Fibroblast of skin of back (primary cell): ENCODE measurements around the gene PRR36.

Experiments
- DNase-seq: peaks from one replicate; pipeline ENCODE4 v3.0.0-alpha.2; 2013

The PRR36 gene

DNA sequence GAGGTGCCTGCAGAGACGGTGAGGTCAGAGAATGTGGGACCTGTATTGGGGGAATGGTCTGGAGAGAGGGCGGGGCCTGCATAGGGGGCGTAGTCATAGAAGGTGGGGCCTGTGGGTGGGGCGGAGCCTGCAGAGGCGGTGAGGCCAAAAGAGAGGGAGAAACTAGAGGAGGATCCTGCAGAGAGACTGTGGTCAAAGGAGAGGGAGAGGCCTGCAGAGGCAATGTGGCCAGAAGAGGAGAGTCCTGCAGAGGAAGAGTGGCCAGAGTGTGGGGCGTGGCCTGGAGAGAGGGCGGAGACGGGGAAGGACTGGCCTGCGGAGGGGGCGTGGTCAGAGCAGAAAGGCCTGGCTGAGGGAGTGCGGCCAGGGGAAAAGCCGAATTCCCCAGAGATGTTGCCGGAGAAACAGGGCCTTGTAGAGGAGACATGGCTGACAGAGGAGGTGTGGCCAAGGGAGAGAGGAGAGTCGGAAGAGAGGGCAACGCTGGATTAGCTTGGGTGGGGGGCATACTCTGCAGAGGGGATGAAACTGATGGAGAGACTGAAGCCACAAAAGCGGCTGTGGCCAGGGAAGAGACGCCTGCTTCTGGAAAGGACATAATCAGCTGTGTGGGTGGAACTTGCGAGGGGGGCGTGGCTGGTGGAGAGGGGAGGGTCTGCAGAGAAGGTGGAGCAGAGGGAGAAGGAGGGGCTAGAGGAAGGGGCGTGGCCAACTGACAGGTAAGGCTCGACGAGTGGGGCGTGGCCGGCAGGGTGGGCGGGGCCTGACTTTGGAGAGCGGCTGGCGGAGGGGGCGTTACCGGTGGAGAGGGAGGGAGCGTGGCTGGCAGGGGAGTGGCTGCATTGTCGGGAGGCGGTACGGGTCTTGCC is 2.5 kb downstream of the PRR36 start:
- DNase-seq, result peak; percentile 89

DNA sequence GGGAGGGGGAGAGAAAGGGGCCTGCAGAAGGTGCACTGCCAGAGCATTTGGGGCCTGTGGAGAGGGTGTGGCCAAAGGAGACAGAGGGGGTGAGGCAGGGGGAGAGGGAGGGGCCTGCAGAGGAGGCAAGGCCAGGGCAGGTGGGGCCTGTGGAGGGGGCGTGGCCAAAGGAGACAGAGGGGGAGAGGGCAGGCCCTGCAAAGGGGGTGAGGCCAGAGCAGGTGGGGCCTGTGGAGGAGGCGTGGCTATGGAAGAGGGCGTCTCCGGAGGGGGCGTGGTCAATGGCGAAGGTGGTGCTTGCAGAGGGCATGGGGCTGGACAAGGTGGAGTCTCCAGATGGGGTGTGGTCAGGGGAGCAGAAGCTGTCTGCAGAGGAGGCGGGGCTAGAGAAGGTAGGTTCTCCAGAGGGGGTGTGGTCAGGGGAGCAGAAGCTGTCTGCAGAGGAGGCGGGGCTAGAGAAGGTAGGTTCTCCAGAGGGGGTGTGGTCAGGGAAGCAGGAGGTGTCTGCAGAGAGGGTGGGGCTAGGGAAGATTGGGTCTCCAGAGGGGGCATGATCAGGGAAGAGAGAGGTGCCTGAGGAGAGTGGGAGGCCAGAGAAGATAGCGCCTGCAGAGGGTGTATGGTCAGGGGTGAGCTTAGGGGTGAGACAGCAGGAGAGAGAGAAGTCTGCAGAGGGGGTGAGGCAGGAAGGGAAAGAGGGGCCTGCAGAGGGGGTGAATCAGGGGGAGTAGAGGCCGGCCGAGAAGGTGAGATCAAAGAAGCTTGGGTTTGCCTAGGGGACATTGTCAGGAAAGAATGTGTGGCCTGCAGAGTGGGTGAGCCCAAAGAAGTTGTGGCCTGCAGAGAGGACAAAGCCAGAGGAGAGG is 3.4 kb downstream of the PRR36 start:
- DNase-seq, result peak; percentile 28

DNA sequence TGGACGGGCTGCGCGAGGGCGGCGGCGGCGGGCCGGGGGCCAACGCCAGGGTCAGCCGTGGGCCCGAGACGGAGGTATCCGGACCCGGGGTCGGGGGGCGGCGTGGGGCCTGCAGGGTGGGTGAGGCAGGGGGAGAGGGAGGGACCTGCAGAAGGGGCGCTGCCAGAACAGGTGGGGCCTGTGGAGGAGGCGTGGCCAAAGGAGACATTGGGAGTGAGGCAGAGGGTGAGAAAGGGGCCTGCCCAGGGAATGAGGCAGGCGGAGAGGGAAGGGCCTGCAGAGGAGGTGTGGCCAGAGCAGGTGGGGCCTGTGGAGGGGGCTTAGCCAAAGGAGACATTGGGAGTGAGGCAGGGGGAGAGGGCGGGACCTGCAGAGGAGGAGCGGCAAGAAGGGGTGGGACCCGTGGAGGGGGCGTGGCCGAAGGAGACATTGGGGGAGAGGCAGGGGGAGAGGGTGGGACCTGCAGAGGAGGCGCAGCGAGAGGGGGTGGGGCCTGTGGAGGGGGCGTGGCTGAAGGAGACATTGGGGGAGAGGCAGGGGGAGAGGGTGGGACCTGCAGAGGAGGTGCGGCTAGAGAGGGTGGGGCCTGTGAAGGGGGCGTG is 4.2 kb downstream of the PRR36 start:
- peak; percentile 29 for DNase-seq

GRCh38 chr19:7869453-7869909 is 4.7 kb downstream of the PRR36 start:
- DNase-seq, result peak; percentile 28

DNA sequence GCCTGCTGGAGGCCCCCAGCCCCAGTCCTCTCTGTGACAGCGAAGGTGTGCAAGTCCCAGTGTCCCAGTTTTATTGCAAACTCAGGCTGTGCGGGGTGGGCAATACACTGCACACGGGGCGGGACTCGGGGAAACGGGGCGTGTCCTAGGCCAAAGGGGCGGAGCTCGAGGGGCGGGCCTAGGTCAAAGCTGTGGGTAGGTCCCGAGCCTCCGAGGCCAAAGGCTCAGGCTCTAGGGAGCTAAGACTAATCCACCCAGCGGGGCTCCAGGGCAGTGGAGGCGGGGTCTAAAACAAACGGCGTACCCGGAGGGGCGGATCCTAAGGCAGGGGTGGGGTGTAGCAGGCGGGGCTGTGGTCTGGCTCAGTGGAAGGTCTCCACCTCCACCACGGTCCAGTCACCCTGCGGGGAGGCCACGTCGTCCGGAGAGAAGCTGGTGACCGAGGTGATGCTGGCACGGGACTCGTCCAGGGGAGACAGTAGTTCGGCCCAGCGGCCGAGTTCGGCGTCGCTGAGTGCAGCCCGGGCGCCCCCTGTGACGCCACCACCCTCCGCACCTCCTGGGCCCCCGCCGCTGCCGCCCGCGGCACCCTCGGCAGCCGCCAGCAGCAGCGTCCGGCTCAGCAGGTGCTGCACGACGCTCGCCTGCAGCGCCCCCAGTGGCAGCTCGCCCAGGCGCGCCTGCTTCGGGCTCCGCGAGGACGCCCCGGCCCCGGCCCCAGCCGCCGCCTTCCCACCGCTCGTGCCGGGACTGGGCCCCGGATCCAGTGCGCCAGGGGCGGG is 5.3 kb downstream of the PRR36 start:
- DNase-seq, result peak; percentile 65

- DNase-seq, result no peak
These were observed 5.9 kb downstream of the PRR36 start for GRCh38 chr19:7868326-7868670.

DNA sequence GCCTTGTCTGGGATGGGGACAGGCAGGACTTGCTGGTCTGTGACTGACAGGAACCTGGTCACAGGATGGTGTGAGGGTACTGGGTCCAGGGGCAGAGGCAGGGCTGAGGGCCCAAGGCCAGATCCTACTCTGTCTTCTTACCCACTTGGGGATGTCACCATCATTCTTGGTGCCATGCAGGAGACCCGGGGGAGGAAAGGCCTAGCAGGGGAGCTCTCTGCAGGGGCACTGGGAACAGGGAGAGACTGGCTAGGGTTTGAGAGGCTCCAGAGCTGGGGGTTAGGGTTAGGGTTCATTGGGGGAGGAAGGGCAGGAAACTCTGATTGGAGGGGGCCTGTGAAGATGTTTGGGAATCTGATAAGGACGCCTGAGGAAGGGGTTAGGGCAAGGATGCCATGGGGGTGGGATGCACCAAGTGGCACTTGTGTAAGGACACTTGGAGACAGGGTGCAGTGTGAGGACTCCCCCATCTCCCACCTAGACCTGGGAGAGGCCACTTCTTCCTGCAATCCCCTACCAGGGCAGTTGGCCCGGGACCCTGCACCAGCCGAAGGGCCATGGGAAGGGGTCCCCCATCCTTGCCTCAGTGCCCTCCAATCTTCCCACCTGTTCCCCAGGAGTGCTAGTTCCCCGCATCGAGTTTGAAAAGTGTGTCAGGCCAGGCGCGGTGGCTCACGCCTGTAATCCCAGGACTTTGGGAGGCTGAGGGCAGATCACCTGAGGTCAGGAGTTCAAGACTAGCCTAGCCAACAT is 6.9 kb downstream of the PRR36 start:
- DNase-seq, result no peak

DNA sequence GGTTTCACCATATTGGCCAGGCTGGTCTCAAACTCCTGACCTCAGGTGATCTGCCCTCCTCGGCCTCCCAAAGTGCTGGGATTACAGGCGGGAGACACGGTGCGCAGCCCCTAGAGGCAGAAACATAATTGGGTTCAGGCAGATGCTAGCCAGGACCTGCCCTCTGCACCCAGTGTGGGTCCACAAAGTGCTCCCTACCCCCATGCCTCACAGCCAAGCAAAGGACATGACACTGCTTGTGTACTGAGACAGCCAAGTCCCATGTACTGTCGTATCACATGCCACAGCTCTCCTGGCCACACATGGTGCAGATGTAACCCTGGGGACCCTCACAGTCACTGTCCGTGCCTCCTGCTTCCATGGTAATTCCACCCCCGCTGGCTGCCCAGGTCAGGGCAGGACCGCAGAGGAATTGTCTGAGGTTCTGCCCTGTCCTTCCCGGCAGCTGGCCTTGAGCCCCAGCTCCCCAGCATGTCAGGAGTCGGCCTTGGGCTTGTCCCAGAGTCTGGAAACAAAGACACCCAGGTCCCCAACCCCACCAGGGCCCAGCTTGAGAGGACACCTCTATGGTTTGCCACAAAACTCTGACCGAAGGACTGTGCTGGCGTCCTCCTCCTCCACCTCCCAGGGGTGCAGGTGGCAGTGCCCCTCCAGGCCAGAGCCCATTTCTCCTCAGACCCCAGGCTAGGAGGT is 7.6 kb downstream of the PRR36 start:
- no peak for DNase-seq

DNA sequence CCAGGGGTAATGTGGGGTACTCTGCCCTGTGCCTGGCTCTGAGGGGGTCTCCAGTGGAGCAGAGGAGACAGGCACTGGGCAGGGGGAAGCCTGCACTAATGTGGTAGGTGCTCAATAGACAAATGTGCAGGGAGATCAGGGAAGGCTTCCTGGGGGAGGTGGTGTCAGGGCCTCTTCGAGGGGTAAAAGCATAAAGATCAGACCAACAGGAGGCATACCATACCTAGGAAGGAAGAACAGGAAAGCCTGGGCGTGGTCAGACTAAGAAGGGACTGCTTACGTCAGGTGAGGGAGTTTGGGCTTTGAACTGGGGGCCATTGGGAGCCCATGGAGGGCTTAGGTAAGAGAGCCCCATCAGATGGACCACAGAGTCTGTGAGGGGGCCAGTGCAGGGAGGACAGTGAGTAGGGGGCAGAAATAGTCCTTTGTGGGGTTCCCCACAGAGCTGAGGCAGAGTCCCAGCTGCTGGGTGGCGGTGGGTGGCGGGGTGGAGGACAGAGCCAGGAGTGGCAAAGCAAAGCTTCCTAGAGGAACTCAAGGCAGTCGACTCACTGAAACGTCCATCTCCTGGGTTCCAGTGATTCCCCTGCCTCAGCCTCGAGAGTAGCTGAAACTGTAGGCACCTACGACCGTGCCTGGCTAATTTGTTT is 8.8 kb downstream of the PRR36 start:
- DNase-seq, result no peak

DNA sequence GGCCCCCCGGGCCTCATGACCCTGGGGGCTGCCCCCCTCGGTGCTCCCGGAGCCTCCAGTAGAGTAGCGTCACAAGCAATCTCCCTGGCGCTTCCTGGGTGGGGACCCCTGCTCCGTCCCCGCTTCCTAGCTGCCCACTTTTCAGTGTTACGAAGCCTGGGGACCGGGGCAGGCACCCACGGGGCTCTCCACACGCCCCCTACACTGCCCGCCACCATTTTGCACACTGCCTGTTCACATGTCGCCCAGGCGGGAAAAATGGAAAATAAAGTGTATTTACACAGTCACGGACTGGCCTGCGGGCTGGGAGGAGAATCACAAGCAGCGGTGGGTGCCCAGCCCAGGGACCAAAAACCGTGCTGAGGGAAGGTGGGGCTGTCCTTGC is 9.5 kb downstream of the PRR36 start:
- DNase-seq, result no peak

- DNase-seq, result no peak
These were observed 10.1 kb downstream of the PRR36 start for GRCh38 chr19:7863971-7864689.

GRCh38 chr19:7863157-7863970 is 10.8 kb downstream of the PRR36 start:
- no peak for DNase-seq

DNA sequence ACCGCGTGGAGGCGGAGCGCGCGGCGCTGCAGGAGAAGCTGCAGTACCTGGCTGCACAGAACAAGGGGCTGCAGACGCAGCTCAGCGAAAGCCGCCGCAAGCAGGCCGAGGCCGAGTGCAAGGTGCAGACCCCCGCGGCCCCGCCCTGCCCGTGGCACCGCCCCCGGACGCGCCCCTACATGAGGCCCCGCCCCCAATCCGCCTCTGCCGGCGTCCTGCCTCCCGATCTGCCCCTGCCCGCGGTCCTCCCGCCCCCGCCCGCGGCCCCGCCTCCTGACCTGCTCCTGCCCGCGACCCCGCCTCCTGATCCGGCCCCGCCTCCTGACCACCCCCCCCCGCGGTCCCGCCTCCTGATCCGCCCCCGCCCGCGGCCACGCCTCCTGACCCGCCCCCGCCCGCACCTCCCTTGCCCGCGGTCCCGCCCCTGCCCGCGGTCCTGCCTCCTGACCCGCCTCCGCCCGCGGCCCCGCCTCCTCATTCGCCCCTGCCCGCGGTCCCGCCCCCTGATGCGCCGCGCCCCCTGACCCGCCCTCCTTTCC is 11.7 kb downstream of the PRR36 start:
- DNase-seq, result peak; percentile 39

DNA sequence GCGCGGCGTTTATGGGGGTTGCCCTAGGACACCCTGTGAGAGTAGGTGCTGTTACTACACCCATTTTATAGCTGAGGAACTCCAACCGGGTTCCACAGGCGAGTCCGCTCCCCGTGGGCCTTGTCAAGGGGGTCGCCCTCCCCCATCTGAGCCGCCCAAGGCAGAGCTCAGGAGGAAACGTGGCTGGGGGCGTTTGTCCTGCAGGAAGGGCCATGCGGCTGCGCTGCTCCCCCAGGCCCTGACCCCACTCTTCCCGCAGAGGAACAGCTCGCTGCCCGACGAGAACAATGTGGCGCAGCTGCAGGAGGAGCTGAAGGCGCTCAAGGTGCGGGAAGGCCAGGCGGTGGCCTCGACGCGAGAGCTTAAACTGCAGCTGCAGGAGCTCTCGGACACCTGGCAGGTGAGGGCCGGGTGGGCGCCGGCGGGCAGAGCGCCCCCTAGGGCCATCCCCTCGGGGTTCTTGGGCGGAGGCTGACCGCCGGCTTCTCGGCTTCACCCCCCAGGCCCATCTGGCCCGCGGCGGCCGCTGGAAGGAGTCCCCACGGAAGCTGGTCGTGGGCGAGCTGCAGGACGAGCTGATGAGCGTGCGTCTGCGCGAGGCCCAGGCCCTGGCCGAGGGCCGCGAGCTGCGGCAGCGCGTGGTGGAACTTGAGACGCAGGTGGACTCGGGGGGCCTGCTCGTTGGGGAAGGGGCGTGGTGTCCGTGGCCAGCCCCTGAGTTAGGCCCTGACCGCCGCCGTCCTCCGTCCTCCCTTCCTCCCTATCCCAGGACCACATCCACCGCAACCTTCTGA is 12.4 kb downstream of the PRR36 start:
- no peak for DNase-seq

DNA sequence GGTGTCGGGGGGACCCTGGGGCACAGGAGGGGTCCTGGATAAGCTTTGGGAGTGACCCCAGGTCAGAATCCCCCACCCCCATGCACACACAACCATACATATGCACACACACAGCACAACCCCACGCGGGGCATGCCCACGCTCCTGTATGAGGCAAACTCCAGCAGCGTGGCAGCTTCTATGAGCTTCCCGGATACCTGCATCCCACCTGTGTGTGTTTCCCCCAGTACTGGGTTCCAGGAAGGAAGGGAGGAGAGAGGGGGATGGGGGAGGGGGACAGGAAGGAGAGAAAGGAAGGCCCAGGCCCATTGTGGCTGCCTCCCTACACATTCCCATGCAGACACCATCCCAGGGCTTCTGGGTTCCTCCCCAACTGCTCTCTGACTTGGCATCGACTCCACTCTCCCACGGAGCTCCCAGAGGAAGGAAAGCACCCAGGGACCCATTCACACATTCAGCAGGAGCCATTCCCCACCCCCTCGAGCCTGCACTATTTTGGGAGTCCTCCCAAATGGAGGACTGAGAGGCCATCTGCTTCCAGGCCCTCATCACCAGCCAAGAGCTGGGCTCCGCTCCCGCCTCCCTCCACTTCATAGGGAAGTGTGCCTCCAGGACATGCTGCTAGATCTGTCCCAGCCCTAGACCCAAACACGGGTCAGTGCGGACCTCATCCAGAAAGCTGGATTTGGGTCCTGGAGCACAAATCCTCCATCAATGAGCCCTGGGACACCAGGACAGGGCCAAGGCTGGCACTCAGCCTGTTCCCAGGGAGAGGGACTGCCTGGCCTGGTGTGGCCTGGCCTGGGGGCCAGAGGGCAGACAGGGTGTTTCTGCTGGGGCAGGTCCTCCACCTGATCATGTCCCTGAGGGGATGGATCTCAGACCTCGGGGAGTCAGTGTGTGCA is 13.2 kb downstream of the PRR36 start:
- DNase-seq, result no peak

DNA sequence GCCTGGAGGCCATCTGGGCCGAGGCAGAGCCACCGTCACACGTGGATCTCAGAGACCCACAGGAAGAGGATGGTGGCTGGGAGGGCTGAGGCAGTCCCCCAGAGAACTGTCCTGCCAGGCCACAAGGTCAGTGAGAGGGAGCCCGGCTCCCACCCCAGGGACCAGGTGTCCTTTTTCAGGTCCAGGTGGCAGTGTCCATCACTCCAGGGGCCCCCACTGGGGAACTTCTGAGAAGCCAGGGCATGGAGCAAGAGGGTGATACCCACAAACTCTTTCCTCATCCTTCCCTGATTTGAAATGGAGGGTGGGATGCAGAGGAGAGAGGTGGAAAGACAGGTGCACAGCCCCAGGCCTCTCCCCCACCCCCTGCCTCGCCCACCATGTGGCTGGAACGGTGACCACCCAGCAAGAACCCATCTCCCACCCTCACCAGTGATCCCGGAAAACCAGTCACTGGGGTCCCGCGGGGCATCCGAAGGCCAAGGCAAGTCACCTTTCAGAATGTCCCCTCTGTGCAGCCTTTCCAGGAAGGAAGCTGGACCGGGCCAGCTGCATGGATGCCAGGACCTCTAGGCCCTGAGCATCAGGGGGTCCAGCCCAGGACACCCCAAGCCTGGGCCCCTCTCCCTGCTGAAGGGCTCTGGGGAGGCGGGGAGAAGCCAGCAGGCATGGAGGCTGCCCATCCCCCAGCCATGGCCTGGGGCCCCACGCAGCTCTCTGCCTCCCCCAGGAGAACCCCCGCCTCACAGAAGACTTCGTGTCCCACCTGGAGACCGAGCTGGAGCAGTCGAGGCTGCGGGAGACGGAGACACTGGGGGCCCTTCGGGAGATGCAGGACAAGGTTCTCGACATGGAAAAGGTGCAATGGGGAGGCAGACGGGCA is 14.1 kb downstream of the PRR36 start:
- no peak for DNase-seq
